IMR-90 (cell line): Measurements from ENCODE around the gene ARMC8. TPM values are rescaled to one million over a fixed set of nuclear protein-coding genes. Genes with fewer than 3 reads are reported as not detected.

ENCODE experiments used
- ATAC-seq: fragments of 200-7000 bp; cut with Tn5 transposase; 2 replicates; pipeline ENCODE4 v1.9.1; 2020; ENCODE audit warnings: low read depth, mild to moderate bottlenecking, moderate library complexity
- BruUV-seq: library from RNA; stranded (reverse); fragments of 400-500 nt; replicated peaks from 2 replicates; lab custom pipeline; 2021; lab: Mats Ljungman, UMichigan
- CTCF ChIA-PET: fragments of 300-600 bp; formaldehyde crosslinking; extraction: SDS; loops from one replicate; lab custom pipeline; 2021; ENCODE audit warnings: antibody characterized with exemption; lab: Yijun Ruan, JAX
- POLR2A ChIA-PET: fragments of 300-600 bp; sonication (Branson Sonifier 250); formaldehyde crosslinking; loops from one replicate; lab custom pipeline; 2022; ENCODE audit warnings: antibody characterized with exemption; ENCODE audit not compliant: unreplicated experiment; lab: Charles Lee
- DNase-seq: peaks from one replicate; pipeline ENCODE4 v3.0.0; 2013
- H2AFZ ChIP-seq: replicated peaks from 2 replicates; pipeline ENCODE3; 2013; ENCODE audit warnings: low read length, mild to moderate bottlenecking; ENCODE audit not compliant: poor library complexity
- H2AK5ac ChIP-seq: 2 replicates; pipeline ENCODE4 v1.6.1; 2013; ENCODE audit warnings: low read depth, low read length, inconsistent platforms
- H2AK9ac ChIP-seq: replicated peaks from 2 replicates; pipeline ENCODE3; 2013; ENCODE audit warnings: mild to moderate bottlenecking, low read depth, low read length, moderate library complexity; ENCODE audit not compliant: poor library complexity
- H2BK120ac ChIP-seq: 2 replicates; pipeline ENCODE4 v1.6.1; 2013; ENCODE audit warnings: low read depth, low read length, inconsistent platforms
- H2BK15ac ChIP-seq: 3 replicates; pipeline ENCODE4 v1.6.1; 2013; ENCODE audit warnings: low read depth, low read length, inconsistent platforms
- H2BK20ac ChIP-seq: 2 replicates; pipeline ENCODE4 v1.6.1; 2013; ENCODE audit warnings: low read depth, mild to moderate bottlenecking, inconsistent platforms, low read length, moderate library complexity
- H2BK5ac ChIP-seq: 2 replicates; pipeline ENCODE4 v1.6.1; 2013; ENCODE audit warnings: mild to moderate bottlenecking, low read depth, low read length, inconsistent platforms; ENCODE audit not compliant: poor library complexity, severe bottlenecking
- H3K14ac ChIP-seq: replicated peaks from 2 replicates; pipeline ENCODE4 v1.6.1; 2013; ENCODE audit warnings: low read depth, low read length, inconsistent platforms
- H3K18ac ChIP-seq: 2 replicates; pipeline ENCODE4 v1.6.1; 2013; ENCODE audit warnings: low read depth, low read length, control low read depth
- H3K23ac ChIP-seq: 2 replicates; pipeline ENCODE4 v1.6.1; 2013; ENCODE audit warnings: low read depth, low read length, inconsistent platforms
- H3K27ac ChIP-seq: 2 replicates; pipeline ENCODE4 v1.5.1; 2013; ENCODE audit warnings: mild to moderate bottlenecking, control low read depth, low read length; ENCODE audit not compliant: insufficient read depth
- H3K27me3 ChIP-seq: 2 replicates; pipeline ENCODE4 v1.6.1; 2013; ENCODE audit warnings: low read length; ENCODE audit not compliant: control insufficient read depth, insufficient read depth
- H3K36me3 ChIP-seq: 2 replicates; pipeline ENCODE4 v1.6.1; 2013; ENCODE audit warnings: low read length, mixed read lengths; ENCODE audit not compliant: control insufficient read depth, insufficient read depth
- H3K4ac ChIP-seq: 2 replicates; pipeline ENCODE4 v1.6.1; 2013; ENCODE audit warnings: low read depth, low read length, inconsistent platforms
- H3K4me1 ChIP-seq: 2 replicates; pipeline ENCODE4 v1.6.1; 2013; ENCODE audit warnings: low read length, mixed read lengths; ENCODE audit not compliant: control insufficient read depth, insufficient read depth
- H3K4me2 ChIP-seq: 2 replicates; pipeline ENCODE4 v1.6.1; 2013; ENCODE audit warnings: low read depth, mild to moderate bottlenecking, control low read depth, low read length, moderate library complexity
- H3K4me3 ChIP-seq: 2 replicates; pipeline ENCODE4 v1.5.1; 2013; ENCODE audit warnings: low read depth, mild to moderate bottlenecking, control low read depth, low read length, moderate library complexity; ENCODE audit not compliant: insufficient read depth
- H3K56ac ChIP-seq: 2 replicates; pipeline ENCODE4 v1.6.1; 2013; ENCODE audit warnings: low read length, inconsistent platforms; ENCODE audit not compliant: insufficient read depth; ENCODE audit errors: extremely low read depth
- H3K79me1 ChIP-seq, 2 experiments: 2 replicates each; pipeline ENCODE4 v1.6.1; 2013; ENCODE audit warnings: low read length in 2 of 2, inconsistent platforms in 1 of 2, low read depth in 1 of 2
- H3K9ac ChIP-seq: 2 replicates; pipeline ENCODE4 v1.6.1; 2013; ENCODE audit warnings: low read depth, low read length, control low read depth
- H3K9me1 ChIP-seq: 2 replicates; pipeline ENCODE4 v1.6.1; 2013; ENCODE audit warnings: low read length, inconsistent platforms; ENCODE audit not compliant: insufficient read depth
- H3K9me3 ChIP-seq: 2 replicates; pipeline ENCODE4 v1.6.1; 2013; ENCODE audit warnings: low read length; ENCODE audit not compliant: control insufficient read depth, insufficient read depth
- H4K20me1 ChIP-seq: 2 replicates; pipeline ENCODE4 v1.6.1; 2013; ENCODE audit warnings: low read length, inconsistent platforms; ENCODE audit not compliant: insufficient read depth
- H4K5ac ChIP-seq: 2 replicates; pipeline ENCODE4 v1.6.1; 2013; ENCODE audit warnings: mild to moderate bottlenecking, low read depth, low read length, control low read depth
- H4K8ac ChIP-seq, 2 experiments: 2 replicates each; pipeline ENCODE4 v1.6.1; 2013; ENCODE audit warnings: low read depth in 2 of 2, low read length in 2 of 2, control low read depth in 1 of 2, inconsistent platforms in 1 of 2
- H4K91ac ChIP-seq: 2 replicates; pipeline ENCODE4 v1.6.1; 2013; ENCODE audit warnings: low read depth, low read length, inconsistent platforms; ENCODE audit not compliant: insufficient read depth
- BHLHE40 ChIP-seq: fragments of 150-350 bp; IDR thresholded peaks from 2 replicates; pipeline ENCODE4 v1.6.1; 2016; ENCODE audit warnings: mild to moderate bottlenecking, low read depth, low read length
- CEBPB ChIP-seq: IDR thresholded peaks from 2 replicates; pipeline ENCODE4 v1.6.1; 2012; ENCODE audit warnings: low read depth, low read length, improper control_type of control experiment
- CHD1 ChIP-seq: IDR thresholded peaks from 2 replicates; pipeline ENCODE4 v1.6.1; 2012; ENCODE audit warnings: low read depth, low read length, improper control_type of control experiment
- CTCF ChIP-seq: conservative IDR thresholded peaks from 2 replicates; pipeline ENCODE4 v1.5.1; 2012; ENCODE audit warnings: mild to moderate bottlenecking, low read depth, low read length, improper control_type of control experiment
- FOS ChIP-seq: fragments of 150-350 bp; IDR thresholded peaks from 2 replicates; pipeline ENCODE4 v1.6.1; 2016; ENCODE audit warnings: low read depth, low read length
- MAFK ChIP-seq: IDR thresholded peaks from 2 replicates; pipeline ENCODE4 v1.6.1; 2012; ENCODE audit warnings: low read depth, low read length, improper control_type of control experiment
- MAZ ChIP-seq: IDR thresholded peaks from 2 replicates; pipeline ENCODE4 v1.6.1; 2012; ENCODE audit warnings: low read depth, mild to moderate bottlenecking, low read length, improper control_type of control experiment, moderate library complexity, borderline replicate concordance
- MXI1 ChIP-seq: IDR thresholded peaks from 2 replicates; pipeline ENCODE4 v1.6.1; 2012; ENCODE audit warnings: low read depth, mild to moderate bottlenecking, low read length, moderate library complexity, borderline replicate concordance
- NFE2L2 ChIP-seq: fragments of 150-350 bp; IDR thresholded peaks from 2 replicates; pipeline ENCODE4 v1.6.1; 2016; ENCODE audit warnings: low read depth, mild to moderate bottlenecking, low read length
- POLR2A ChIP-seq: IDR thresholded peaks from 2 replicates; pipeline ENCODE4 v1.6.1; 2012; ENCODE audit warnings: mild to moderate bottlenecking, low read depth, low read length
- RAD21 ChIP-seq: IDR thresholded peaks from 2 replicates; pipeline ENCODE4 v1.6.1; 2012; ENCODE audit warnings: low read length, improper control_type of control experiment
- RCOR1 ChIP-seq: IDR thresholded peaks from 2 replicates; pipeline ENCODE4 v1.6.1; 2012; ENCODE audit warnings: mild to moderate bottlenecking, low read length, improper control_type of control experiment; ENCODE audit not compliant: insufficient replicate concordance
- RFX5 ChIP-seq: IDR thresholded peaks from 2 replicates; pipeline ENCODE4 v1.8.0; 2012; ENCODE audit warnings: low read depth, mild to moderate bottlenecking, low read length, moderate library complexity
- SMC3 ChIP-seq: fragments of 150-350 bp; IDR thresholded peaks from 2 replicates; pipeline ENCODE4 v1.6.1; 2016; ENCODE audit warnings: low read depth, mild to moderate bottlenecking, antibody characterized with exemption, low read length, moderate library complexity
- WGBS, 2 experiments: methylation state at CpG; one replicate each; pipeline versions ENCODE4 v1.1.5 to v1.1.7; 2013; ENCODE audit warnings: missing lambda C conversion rate in 2 of 2; ENCODE audit not compliant: insufficient read length in 1 of 2; ENCODE audit errors: extremely low coverage in 2 of 2; 5-methylcytosine and 5-hydroxymethylcytosine counted together
- dilution Hi-C: fragments of 300-500 bp; cut with HindIII; formaldehyde crosslinking; loops from one replicate; pipeline ENCODE4 v1.14.3; 2018; ENCODE audit warnings: low sequenced_read_pairs; ENCODE audit not compliant: unreplicated experiment
- in situ Hi-C: fragments of 300-500 bp; cut with MboI; formaldehyde crosslinking; loops from 3 replicates; pipeline ENCODE4 v1.14.3; 2019; ENCODE audit warnings: low sequenced_read_pairs, inconsistent platforms, mixed read lengths
- intact Hi-C: fragments of 100-400 bp; cut with micrococcal nuclease; formaldehyde crosslinking; loops from 2 replicates; pipeline ENCODE4 v1.10.0; 2022
- polyA plus RNA-seq, 3 experiments: library from polyadenylated mRNA; depleted of rRNA; stranded (reverse); fragments of >200 nt; gene quantifications; 2 replicates each; pipeline ENCODE4 v1.2.3, GENCODE V29; 2012; ENCODE audit warnings: low replicate concordance in 1 of 3
- total RNA-seq: library from RNA; depleted of rRNA; stranded (reverse); fragments of >200 nt; gene quantifications from 2 replicates; pipeline ENCODE4 v1.2.3, GENCODE V29; 2012
- TF ChIP-seq, protein P1 (sequence below): fragments of 150-350 bp; IDR thresholded peaks from 2 replicates; pipeline ENCODE4 v1.6.1; 2016; ENCODE audit warnings: low read depth, mild to moderate bottlenecking, low read length, moderate library complexity, borderline replicate concordance
- TF ChIP-seq, protein P2 (sequence below): fragments of 150-350 bp; IDR thresholded peaks from 2 replicates; pipeline ENCODE4 v1.6.1; 2017; ENCODE audit warnings: mild to moderate bottlenecking, antibody characterized with exemption, low read length, low read depth

ARMC8 gene
- total and polyA plus RNA-seq, 2 of the 4 experiments (the other 2 are of a cell fraction): 39.1 to 75.1 TPM

DNA sequence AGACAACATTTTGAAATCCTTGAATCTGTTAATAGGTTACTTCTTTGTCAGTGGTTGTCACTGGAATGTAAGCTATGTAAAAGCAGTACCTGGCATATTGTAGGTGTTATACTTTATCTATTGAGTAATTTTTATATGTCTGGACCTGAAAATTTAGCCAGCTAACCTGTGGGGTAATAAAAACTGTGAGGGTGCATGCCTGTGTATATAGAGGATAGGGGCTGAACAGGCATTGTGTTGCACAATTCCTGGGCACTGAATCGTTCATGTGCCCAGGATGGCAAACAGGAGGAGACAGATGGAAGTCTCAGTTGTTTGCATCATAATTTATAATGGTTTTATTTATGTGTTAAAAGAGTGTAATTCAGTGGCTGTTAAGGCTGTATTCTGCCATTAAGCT is 67.1 kb downstream of the ARMC8 start:
- Histone ChIP-seq H3K27ac (no peak overlapping the region), H3K27me3 (no peaks in the 10 kb centered on the region), H3K9me1 (no peaks in the 10 kb centered on the region; the same call in 1 of the 2 replicates), H4K8ac (no peak overlapping the region), H3K36me3 (peaks cover 3% of the 10 kb centered on the region; the same call in 1 of the 2 replicates), H2BK120ac (no peak overlapping the region), H4K5ac (no peak overlapping the region), H3K4ac (no peak overlapping the region), H4K91ac (no peak overlapping the region), H2BK5ac (no peak overlapping the region), H3K9ac (no peak overlapping the region), H2BK15ac (no peak overlapping the region), H2BK20ac (no peak overlapping the region), H3K4me3 (no peak overlapping the region), H2AK9ac (no peak overlapping the region), H3K4me1 (no peaks in the 10 kb centered on the region), H3K14ac (no peak overlapping the region), H3K56ac (no peak overlapping the region), H3K23ac (no peak overlapping the region), H2AK5ac (no peak overlapping the region), H4K20me1 (no peaks in the 10 kb centered on the region), H3K9me3 (no peaks in the 10 kb centered on the region), H3K79me1 (no peaks in the 10 kb centered on the region), H3K4me2 (no peak overlapping the region), H3K18ac (no peak overlapping the region), H2AFZ (no peak overlapping the region)
- in situ Hi-C loops (no loop called here), dilution Hi-C loops (no loop called here), intact Hi-C loops (no loop called here)
- no peak for DNase-seq
- TF ChIP-seq CHD1 (no peak), SMC3 (no peak), RCOR1 (no peak), FOS (no peak), POLR2A (no peak), MAFK (no peak), CEBPB (no peak), NFE2L2 (no peak), CTCF (no peak), MAZ (no peak), MXI1 (no peak), RAD21 (no peak), RFX5 (no peak), BHLHE40 (no peak)
- TF ChIP-seq, protein P1, sequence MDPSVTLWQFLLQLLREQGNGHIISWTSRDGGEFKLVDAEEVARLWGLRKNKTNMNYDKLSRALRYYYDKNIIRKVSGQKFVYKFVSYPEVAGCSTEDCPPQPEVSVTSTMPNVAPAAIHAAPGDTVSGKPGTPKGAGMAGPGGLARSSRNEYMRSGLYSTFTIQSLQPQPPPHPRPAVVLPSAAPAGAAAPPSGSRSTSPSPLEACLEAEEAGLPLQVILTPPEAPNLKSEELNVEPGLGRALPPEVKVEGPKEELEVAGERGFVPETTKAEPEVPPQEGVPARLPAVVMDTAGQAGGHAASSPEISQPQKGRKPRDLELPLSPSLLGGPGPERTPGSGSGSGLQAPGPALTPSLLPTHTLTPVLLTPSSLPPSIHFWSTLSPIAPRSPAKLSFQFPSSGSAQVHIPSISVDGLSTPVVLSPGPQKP: no peak
- TF ChIP-seq, protein P2, sequence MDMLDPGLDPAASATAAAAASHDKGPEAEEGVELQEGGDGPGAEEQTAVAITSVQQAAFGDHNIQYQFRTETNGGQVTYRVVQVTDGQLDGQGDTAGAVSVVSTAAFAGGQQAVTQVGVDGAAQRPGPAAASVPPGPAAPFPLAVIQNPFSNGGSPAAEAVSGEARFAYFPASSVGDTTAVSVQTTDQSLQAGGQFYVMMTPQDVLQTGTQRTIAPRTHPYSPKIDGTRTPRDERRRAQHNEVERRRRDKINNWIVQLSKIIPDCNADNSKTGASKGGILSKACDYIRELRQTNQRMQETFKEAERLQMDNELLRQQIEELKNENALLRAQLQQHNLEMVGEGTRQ: no peak
- ChIA-PET CTCF (no interaction called here), POLR2A (interaction anchor here (0.7 kb wide), 1 partner anchor 127 kb away, joined by 4 read pairs; no protein-coding TSS in a partner anchor)
- BruUV-seq: no TSS peak
- ATAC-seq: no peak
- WGBS, 2 experiments: no CpG with 5 or more reads among the region's 1 CpG
